Esophagus muscularis mucosa (tissue), 4 donors: ENCODE data around the gene HECTD2.

Experiments
- CTCF ChIP-seq, 3 experiments: fragments of 200-600 bp in 2 of 3; fragments of 450-650 bp in 1 of 3; sonication (generic) in 2 of 3; IDR thresholded peaks; one replicate each; pipeline ENCODE4 v1.5.1; 2017 to 2019; ENCODE audit warnings: antibody characterized with exemption in 3 of 3, mild to moderate bottlenecking in 2 of 3, moderate library complexity in 1 of 3
- EP300 ChIP-seq: sonication (generic); formaldehyde crosslinking; IDR thresholded peaks from one replicate; pipeline ENCODE4 v1.6.1; 2017; ENCODE audit warnings: antibody characterized with exemption
- POLR2A ChIP-seq: fragments of 450-650 bp; IDR thresholded peaks from one replicate; pipeline ENCODE4 v1.6.1; 2017; ENCODE audit warnings: antibody characterized with exemption, moderate library complexity, mild to moderate bottlenecking, low read depth
- POLR2AphosphoS5 ChIP-seq, 2 donors: sonication (generic); formaldehyde crosslinking; IDR thresholded peaks; one replicate each; pipeline ENCODE4 v1.6.1; 2017; ENCODE audit warnings: antibody characterized with exemption in 2 of 2

GRCh38 chr10:91540733-91541132, 130.6 kb downstream of the HECTD2 start:
- TF ChIP-seq EP300 = no peak
- no peak for TF ChIP-seq CTCF (IDR thresholded peaks at IDR 0.05)
- TF ChIP-seq POLR2AphosphoS5 (IDR thresholded peaks at IDR 0.05) = no peak
- TF ChIP-seq POLR2A = no peak
